COR-L47 (cell line): ENCODE data around the gene NKAP.
A peak's percentile ranks its signal among the peaks of the same experiment; 100 is the strongest.
"Not testable (repeated sequence)": the region's sequence is repeated elsewhere in the genome, so short reads cannot be mapped to it uniquely, and the experiment has no call there.

ENCODE experiments used
- DNase-seq: peaks from one replicate; lab custom pipeline; 2025; lab: John Stamatoyannopoulos, UW

Gene NKAP

GRCh38 chrX:119943185-119943988, at the start of gene NKAP:
Gene NKAP, minus strand, starts transcription at chrX:119943751. Its CDS starts 146 bp downstream, at chrX:119943605.
- peak; percentile 71 for DNase-seq

DNA sequence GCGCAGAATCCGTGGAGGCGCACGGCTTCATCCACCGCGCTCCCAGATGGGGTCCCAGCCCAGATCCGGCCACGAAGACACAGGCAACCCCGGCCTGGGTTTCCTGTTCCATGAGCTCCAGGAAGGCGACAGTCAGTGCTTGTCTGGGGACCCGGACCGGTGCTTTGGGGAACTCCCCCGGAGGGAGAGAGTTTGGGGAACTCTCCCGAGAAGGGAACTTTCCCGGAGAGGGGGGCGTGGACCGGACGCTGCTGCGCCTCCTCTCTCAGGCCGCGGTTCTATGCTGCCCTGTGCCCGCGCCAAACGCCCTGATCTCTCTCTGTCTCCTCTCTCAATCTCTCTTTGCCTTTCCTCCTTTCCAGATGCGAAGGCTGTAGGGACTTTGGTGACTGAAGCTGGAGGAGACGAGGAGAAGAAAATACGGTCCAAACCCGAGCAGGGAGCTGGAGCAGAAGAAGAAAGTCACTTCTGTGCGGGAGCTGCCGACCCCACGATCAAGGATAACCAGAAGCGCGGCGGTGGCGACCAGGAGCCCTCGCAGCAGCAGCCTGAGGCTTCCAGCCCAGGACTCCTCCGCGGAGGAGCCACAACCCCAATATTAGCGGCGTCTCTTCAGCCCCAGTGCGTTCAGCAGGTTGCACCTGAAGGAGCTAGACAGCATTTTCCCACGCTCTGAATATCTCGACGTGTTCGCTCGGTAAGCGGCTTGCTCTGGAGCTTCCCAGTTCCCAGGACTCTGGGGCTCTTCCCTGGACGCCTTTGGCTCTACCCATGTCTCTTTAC, 47.6 kb upstream of the NKAP start:
- DNase-seq, result no peak

DNA sequence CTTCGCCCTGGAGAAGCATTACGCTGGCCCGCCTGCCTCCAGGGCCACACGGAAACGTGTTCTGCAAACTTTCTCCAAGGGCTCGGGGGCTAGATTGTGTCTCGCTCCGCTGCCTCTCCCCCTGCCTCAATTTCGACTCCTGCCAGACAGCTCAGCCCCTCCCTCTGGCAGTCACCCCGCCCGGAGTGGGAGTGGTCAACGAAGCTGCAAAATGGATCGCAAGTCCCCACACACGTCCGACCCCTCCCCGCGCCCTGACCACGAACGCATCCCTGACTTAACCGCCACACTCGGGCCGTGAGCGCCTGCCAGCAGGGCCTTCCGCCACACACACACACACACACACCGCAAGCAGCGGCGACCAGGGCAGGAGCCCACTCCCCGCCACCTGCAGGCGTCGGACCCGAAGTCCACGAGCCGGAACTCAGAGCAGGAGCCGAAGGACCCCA, 47.0 kb upstream of the NKAP start:
- DNase-seq, result no peak

DNA sequence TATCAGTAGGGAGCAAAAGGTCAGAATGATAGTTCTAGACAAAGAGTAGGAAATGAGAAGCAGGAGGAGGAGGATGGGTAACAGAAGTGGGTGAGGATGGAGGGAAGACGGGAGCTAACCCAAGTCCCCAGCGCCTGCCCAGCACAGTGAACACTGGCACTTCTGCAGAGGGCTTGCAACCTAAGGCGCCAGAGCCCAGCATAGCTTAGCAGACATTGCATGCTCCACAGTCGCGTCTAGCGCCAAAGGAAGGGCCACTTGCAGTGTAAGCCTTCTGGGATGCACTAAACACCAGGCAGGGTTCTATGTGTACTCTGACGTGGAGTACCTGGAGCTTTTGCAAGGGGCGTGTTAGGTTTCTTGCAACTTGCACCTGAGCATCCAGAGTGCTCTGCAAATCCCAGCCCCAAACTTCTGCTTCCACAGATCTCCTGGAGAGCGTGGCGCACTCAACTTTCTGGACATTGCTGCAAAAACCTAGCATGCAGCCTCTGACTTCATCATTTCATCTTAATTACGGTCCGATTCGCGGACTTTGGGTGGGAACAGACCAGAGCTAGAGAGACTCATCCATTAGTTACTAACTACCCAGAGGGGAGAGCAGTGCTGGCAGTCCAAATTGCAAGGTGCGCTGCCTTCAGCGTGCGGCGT, 46.5 kb upstream of the NKAP start:
- DNase-seq, result no peak

DNA sequence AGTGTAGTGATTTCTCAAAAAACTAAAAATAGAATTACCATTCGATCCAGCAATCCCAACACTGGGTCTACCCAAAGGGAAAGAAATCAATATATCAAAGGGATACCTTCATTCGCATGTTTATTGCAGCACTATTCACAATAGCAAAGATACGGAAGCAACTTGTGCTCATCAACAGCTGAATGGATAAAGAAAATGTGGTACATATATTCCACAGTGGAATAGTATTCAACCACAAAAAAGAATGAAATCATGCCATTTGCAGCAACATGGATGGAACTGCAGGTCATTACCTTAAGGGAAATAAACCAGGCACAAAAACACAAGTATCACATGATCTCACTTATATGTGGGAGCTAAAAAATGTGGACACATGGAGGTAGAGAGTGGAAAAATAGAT, 42.7 kb upstream of the NKAP start:
- no peak for DNase-seq

DNA sequence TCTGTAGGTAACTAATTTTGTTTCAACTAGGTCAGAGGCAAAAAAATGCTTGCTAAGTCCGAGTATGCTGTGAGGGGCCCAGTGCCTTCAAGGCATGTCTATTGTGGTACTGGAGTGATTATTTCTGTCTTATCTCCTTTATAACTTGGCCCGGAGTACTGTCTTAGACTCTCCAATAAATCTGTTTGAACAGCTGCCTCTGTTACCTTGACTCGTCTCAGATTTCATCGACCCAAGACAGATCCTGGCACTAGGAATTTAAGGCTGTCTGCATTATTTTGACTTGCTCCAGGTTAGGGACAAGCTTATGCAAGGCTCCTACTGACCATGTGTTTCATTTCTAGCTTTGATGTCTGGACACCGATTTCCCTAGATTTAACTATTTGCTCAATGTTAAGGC, 41.1 kb upstream of the NKAP start:
- no peak for DNase-seq

DNA sequence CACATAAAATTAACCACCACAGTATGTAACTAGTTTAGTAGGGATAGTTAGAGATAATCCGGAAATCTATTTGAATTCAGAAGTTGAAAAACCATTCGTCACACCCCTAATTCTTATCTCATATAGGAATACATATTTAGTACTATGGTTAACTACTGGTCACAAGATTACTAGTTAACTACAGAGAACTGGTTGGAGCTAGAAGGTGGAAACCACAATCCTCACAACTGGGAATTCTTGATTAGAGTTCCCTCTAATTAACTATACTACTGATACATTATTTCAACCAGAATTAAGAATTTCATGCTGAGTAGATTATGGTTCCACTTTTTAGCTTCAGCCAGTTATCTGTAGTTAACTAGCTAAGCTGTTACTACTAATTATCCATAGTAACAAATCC, 39.9 kb upstream of the NKAP start:
- no peak for DNase-seq

DNA sequence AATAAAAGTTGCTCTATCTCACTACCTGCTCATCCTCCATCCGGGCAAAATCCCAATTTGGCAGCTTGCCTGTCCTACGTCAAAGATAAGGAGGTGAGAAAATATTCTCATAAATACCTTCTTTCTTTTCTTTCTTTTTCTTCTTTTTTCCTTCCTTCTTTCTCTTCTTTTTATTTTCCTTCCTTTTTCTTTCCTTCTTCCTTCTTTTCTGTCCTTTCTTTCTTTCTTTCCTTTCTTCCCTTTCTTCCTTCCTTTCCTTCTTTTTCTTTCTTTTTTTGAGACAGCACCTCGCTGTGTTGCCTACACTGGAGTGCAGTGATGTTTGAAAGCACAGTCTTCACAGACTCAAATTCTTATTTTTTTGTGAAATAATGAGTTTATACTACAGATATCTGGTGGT, 38.6 kb upstream of the NKAP start:
- no peak for DNase-seq

GRCh38 chrX:119981286-119982070, 37.9 kb upstream of the NKAP start:
- DNase-seq, result peak; percentile 19

DNA sequence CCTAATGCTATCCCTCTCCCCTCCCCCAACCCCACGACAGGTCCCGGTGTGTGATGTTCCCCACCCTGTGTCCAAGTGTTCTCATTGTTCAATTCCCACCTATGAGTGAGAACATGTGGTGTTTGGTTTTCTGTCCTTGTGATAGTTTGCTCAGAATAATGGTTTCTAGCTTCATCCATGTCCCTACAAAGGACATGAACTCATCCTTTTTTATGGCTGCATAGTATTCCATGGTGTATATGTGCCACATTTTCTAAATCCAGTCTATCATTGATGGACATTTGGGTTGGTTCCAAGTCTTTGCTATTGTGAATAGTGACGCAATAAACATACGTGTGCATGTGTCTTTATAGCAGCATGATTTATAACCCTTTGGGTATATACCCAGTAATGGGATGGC, 33.6 kb upstream of the NKAP start:
- DNase-seq, result not testable (repeated sequence)

GRCh38 chrX:119971184-119971583, 27.6 kb upstream of the NKAP start:
- DNase-seq, result no peak

- no peak for DNase-seq
These were observed 27.0 kb upstream of the NKAP start for GRCh38 chrX:119970574-119970973.

GRCh38 chrX:119966837-119967236, 23.3 kb upstream of the NKAP start:
- DNase-seq, result not testable (repeated sequence)

DNA sequence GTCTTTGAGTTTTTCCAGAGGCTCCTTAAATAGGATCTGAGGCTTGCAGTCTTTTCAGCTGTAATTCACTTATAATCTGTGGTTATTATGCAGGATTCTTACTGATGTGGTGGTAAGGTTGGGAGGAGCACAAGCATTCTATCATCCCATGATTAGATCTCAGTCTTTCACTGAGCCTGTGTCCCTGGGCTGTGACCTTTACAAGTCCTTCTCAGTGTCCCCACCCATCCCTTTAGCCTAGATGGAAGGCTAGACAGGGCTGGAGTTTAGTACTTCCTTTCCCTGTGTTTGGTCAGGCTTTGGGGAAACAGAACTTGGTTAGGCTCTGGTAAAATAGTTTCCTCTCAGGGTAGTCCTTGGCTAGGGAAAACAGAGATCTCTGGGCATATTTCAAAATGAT, 17.1 kb upstream of the NKAP start:
- DNase-seq, result no peak

DNA sequence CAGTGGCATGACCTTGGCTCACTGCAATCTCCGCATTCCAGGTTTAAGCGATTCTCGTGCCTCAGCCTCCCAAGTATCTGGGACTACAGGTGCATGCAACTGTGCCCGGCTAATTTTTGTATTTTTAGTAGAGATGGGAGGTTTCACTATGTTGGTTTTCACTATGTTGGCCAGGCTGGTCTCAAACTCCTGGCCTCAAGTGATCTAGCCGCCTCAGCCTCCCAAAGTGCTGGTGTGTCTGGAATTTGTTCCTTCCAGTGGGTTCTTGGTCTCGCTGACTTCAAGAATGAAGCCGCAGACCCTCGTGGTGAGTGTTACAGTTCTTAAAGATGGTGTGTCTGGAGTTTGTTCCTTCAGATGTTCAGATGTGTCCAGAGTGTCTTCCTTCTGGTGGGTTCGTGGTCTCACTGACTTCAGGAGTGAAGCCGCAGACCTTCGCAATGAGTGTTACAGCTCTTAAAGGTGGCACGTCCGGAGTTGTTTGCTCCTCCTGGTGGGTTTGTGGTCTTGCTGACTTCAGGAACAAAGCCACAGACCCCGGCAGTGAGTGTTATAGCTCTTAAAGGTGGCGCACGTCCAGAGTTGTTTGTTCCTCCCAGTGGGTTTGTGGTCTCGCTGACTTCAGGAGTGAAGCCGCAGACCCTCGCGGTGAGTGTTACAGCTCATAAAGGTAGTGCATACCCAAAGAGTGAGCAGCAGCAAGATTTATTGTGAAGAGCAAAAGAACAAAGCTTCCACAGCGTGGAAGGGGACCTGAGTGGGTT, 12.4 kb upstream of the NKAP start:
- not testable (repeated sequence) for DNase-seq

DNA sequence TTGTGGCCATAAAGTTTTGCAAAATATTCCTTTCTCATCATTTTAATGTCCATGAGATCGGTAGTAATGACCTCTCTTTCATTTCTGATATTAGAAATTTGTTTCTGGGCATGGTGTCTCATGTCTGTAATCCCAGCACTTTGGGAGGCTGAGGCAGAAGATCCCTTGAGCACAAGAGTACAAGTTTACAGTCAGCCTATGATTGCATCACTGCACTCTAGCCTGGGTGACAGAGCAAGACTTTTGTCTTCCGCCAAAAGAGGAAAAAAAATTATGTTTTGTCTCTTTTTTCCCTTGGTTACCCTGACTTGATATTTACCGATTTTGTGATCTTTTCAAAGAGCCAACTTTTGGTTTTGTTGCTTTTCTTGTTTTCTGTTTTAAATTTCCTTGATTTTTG, 10.8 kb upstream of the NKAP start:
- no peak for DNase-seq

DNA sequence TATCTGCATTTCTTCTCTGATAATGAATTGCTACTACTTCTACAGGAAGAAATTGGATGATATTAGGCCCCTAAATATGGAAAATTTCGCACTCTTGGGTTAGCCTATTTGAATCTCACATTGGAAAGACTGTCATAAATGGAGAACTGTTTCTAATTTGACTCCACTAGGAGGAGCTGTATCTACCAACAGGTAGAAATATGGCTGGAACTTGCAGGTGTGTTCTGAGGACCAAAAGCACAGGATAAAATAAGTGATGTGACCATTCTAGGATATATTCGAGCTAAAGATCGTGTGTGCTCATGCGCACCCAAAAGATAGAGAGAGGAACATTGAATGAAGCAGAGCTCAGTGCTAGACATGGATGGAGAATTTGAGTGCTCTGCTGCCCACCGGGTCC, 4.8 kb upstream of the NKAP start:
- DNase-seq, result no peak

DNA sequence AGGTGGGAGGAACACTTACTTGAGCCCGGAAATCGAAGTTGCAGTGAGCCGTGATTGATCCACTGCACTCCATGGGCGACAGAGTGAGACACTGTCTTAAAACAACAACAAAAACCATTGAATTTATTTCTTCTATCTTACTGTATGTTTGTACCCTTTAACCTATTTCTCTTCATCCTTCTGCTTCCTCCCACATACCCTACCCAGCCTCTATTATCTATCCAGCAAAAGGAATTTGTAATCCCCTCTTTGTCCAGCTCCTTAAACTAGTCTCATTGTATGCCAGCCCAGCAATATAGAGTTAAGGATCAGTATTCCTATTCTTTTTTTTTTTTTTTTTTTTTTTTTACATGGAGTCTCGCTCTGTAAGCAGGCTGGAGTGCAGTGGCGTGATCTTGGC, 1.9 kb upstream of the NKAP start:
- DNase-seq, result no peak

DNA sequence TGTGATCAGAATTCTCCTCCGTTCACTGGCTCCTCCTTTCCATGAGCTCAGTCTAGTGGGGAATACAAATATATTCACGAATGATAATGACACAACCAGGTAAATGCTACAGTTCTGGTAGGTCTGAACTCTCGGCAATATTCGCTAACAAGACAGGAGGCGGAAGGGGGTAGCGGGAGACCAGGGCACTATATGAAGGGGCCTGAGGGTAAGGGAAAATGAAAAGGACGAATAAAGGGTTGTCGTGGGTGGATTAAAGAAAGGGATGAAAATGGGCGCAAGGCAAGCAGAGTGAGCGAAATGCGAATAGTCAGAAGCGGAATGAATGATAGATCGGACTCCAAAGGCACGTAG, 743 bp downstream of the NKAP start:
- peak; percentile 0 for DNase-seq

DNA sequence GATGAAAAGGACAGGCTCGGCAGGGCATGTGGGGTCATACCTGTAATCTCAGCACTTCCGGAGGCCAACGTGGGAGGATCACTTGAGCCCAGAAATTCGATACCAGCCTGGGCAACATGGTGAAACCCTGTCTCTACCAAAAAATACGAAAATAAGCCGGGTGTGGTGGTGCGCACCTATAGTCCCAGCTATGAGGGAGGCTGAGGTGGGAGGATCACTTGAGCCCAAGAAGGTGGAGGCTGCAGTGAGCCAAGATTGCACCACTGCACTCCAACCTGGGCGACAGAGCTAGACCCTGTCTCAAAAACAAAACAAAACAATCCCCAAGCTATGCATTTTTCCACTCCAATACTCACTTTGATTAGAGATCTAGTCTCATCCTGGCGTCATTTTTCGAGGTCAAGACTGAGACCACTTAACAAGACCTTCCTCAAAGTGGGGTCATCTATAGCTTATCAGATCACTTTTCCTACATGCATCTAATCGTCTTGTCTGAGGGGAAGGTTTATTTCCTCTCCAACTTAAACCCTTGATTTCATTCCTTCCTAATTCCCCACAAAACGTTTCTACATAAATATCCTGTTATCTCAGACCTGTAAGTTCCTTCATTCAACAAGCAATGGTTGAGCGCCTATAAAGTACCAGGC, 1.3 kb downstream of the NKAP start:
- no peak for DNase-seq

- no peak for DNase-seq
These were observed 2.2 kb downstream of the NKAP start for GRCh38 chrX:119941336-119941735.
